ENCODE results near the gene PROZ. TPM values are rescaled to one million over a fixed set of nuclear protein-coding genes. Genes with fewer than 3 reads are reported as not detected.

The PROZ gene
- total and polyA plus RNA-seq, 2 donors (not counting 1 experiment from before 2014, with no cell fraction given): not detected

DNA sequence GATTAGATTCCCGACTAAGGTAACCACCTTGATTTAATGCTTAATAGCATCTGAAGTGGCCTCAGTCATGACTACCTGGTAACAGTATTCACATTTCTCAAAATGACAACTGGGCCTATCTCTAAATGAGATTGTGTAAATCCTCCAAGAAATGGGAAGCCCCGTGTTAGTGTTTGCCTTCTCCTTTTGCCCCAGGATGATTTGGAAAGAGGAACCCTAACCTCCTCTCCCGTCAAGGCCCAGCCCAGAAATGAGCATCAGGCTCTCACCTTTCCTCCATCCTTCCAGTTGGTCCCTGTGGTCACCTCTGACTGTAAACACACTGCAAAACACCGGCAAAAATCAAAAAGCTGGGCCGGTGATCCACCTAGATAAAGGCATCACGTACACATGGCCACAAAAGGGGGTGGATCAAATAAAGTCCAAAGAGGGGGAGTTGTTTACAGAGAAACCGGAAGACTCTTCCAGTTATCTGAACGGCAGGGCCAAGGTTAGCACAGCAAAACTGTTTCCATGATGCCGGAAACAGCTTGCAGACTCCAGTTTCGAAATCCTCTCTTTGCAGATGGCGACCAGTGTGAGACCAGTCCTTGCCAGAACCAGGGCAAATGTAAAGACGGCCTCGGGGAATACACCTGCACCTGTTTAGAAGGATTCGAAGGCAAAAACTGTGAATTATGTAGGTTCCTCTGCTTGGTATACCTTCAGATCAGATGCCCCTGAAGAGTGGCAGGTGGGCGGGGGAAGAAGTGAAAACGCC, 19.5 kb upstream of the PROZ start:
- H3K9me3 ChIP-seq (ENCODE audit: control insufficient read depth, insufficient read depth, low read depth, low read length): no peaks in the 10 kb centered on the region
- no peak overlapping the region for H3K4me3 ChIP-seq (replicated peaks in 1 of 4; ENCODE audit: control extremely low read depth in 1 of 4, insufficient read depth in 1 of 4, low read depth in 3 of 4, low read length in 4 of 4)
- H3K9ac ChIP-seq (ENCODE audit: insufficient read depth, low read length): no peak overlapping the region
- H3K27me3 ChIP-seq (ENCODE audit: control insufficient read depth, insufficient read depth, low read length): no peaks in the 10 kb centered on the region
- no peaks in the 10 kb centered on the region for H3K79me2 ChIP-seq (ENCODE audit: control insufficient read depth, insufficient read depth, low read length)
- H2AFZ ChIP-seq (ENCODE audit: low read length): no peak overlapping the region
- H3K4me1 ChIP-seq (ENCODE audit: control insufficient read depth, extremely low read depth, insufficient read depth, low read length): no peaks in the 10 kb centered on the region
- DNase-seq (ENCODE audit: low read depth in 2 of 2): no peak
- TF ChIP-seq EZH2 (IDR thresholded peaks at IDR 0.05; ENCODE audit: low read length, missing control alignments): no peak
- TF ChIP-seq, protein P1, sequence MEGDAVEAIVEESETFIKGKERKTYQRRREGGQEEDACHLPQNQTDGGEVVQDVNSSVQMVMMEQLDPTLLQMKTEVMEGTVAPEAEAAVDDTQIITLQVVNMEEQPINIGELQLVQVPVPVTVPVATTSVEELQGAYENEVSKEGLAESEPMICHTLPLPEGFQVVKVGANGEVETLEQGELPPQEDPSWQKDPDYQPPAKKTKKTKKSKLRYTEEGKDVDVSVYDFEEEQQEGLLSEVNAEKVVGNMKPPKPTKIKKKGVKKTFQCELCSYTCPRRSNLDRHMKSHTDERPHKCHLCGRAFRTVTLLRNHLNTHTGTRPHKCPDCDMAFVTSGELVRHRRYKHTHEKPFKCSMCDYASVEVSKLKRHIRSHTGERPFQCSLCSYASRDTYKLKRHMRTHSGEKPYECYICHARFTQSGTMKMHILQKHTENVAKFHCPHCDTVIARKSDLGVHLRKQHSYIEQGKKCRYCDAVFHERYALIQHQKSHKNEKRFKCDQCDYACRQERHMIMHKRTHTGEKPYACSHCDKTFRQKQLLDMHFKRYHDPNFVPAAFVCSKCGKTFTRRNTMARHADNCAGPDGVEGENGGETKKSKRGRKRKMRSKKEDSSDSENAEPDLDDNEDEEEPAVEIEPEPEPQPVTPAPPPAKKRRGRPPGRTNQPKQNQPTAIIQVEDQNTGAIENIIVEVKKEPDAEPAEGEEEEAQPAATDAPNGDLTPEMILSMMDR (conservative IDR thresholded peaks at IDR 0.05 in 1 of 2, IDR thresholded peaks at IDR 0.05 in 1 of 2; ENCODE audit: low read depth in 1 of 2, low read length in 2 of 2): no peak
- H3K36me3 ChIP-seq (ENCODE audit: control insufficient read depth, insufficient read depth, low read length): no peaks in the 10 kb centered on the region
- no peaks in the 10 kb centered on the region for H4K20me1 ChIP-seq (ENCODE audit: control insufficient read depth, extremely low read depth, insufficient read depth, low read length)
- no peak overlapping the region for H3K4me2 ChIP-seq (ENCODE audit: extremely low read depth, insufficient read depth, low read length)
- H3K27ac ChIP-seq (ENCODE audit: insufficient read depth, low read length): no peak overlapping the region

DNA sequence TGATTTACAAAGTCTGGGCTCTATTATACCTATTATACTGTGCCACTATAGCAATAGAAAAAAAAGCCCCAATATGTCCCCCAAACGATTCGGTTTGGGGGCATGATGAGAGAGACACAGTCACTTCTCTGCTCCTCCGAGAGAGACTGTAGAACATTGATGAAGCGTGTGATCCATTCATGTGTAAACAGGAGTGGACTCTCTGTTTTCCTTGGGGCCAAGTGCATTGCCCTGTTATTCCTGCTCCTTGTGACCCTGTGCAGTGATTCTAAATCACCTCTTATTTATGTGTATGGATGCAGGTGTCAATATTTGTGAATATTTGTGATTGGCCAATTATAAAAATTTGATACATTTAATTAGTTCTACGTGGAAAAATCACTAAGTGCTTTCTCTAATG, 18.9 kb upstream of the PROZ start:
- DNase-seq (ENCODE audit: low read depth in 2 of 2): no peak
- H3K4me3 ChIP-seq (replicated peaks in 1 of 4; ENCODE audit: control extremely low read depth in 1 of 4, insufficient read depth in 1 of 4, low read depth in 3 of 4, low read length in 4 of 4): no peak overlapping the region

DNA sequence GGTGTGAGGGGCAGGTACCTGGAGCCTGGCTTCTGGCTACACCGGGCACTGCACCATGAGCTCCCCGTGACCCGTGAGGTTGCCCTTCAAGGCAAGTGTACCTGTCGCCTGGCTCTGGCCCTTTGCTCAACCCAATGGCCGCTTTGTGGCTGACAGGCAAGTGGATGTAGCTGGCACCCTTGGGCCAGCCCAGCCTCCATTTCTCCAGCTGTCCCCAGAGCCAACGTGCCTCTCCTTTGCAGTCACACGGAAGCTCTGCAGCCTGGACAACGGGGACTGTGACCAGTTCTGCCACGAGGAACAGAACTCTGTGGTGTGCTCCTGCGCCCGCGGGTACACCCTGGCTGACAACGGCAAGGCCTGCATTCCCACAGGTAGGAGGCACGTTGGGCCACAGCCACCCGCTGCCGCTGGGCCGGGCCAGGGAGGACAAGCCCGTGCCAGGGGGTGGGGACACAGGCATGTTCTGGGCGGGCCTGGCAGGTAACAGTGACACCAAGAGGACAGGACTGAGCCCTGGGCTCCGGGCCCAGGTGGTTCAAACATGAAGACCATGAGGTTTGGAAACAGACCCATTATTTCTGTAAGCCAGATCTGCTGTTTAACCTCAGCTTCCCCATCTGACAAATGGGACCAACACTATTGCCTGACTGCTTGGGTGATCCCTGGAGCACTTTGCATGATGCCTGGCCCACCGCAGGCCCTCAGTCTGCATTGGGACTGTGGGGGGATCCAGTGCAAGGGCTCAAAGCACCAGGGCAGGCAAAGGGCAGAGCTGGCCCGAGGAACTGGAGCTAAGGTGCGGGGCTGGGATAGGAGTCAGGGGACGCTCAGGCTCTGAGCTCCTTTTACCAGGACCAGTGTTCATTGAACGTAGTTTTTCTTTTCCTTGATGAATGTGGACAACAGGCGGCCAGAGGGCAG, 17.5 kb upstream of the PROZ start:
- no peak for DNase-seq (ENCODE audit: low read depth in 2 of 2)
- no peaks in the 10 kb centered on the region for H3K36me3 ChIP-seq (ENCODE audit: control insufficient read depth, insufficient read depth, low read length)
- H3K27me3 ChIP-seq (ENCODE audit: control insufficient read depth, insufficient read depth, low read length): no peaks in the 10 kb centered on the region
- H3K27ac ChIP-seq (ENCODE audit: insufficient read depth, low read length): no peak overlapping the region
- no peaks in the 10 kb centered on the region for H3K79me2 ChIP-seq (ENCODE audit: control insufficient read depth, insufficient read depth, low read length)
- H3K9ac ChIP-seq (ENCODE audit: insufficient read depth, low read length): no peak overlapping the region
- H3K4me3 ChIP-seq (replicated peaks in 1 of 4; ENCODE audit: control extremely low read depth in 1 of 4, insufficient read depth in 1 of 4, low read depth in 3 of 4, low read length in 4 of 4): no peak overlapping the region
- TF ChIP-seq, protein P1 (conservative IDR thresholded peaks at IDR 0.05 in 1 of 2, IDR thresholded peaks at IDR 0.05 in 1 of 2; ENCODE audit: low read depth in 1 of 2, low read length in 2 of 2): no peak
- no peak for TF ChIP-seq EZH2 (IDR thresholded peaks at IDR 0.05; ENCODE audit: low read length, missing control alignments)
- H3K4me2 ChIP-seq (ENCODE audit: extremely low read depth, insufficient read depth, low read length): no peak overlapping the region
- H4K20me1 ChIP-seq (ENCODE audit: control insufficient read depth, extremely low read depth, insufficient read depth, low read length): no peaks in the 10 kb centered on the region
- H3K4me1 ChIP-seq (ENCODE audit: control insufficient read depth, extremely low read depth, insufficient read depth, low read length): no peaks in the 10 kb centered on the region
- no peaks in the 10 kb centered on the region for H3K9me3 ChIP-seq (ENCODE audit: control insufficient read depth, insufficient read depth, low read depth, low read length)
- no peak overlapping the region for H2AFZ ChIP-seq (ENCODE audit: low read length)

More for the DNA sequence above, 18.9 kb upstream of the PROZ start:
- no peak overlapping the region for H3K4me2 ChIP-seq (ENCODE audit: extremely low read depth, insufficient read depth, low read length)
- H3K36me3 ChIP-seq (ENCODE audit: control insufficient read depth, insufficient read depth, low read length): no peaks in the 10 kb centered on the region
- no peaks in the 10 kb centered on the region for H4K20me1 ChIP-seq (ENCODE audit: control insufficient read depth, extremely low read depth, insufficient read depth, low read length)
- H3K79me2 ChIP-seq (ENCODE audit: control insufficient read depth, insufficient read depth, low read length): no peaks in the 10 kb centered on the region
- no peak overlapping the region for H2AFZ ChIP-seq (ENCODE audit: low read length)
- H3K27me3 ChIP-seq (ENCODE audit: control insufficient read depth, insufficient read depth, low read length): no peaks in the 10 kb centered on the region
- H3K27ac ChIP-seq (ENCODE audit: insufficient read depth, low read length): no peak overlapping the region
- H3K9me3 ChIP-seq (ENCODE audit: control insufficient read depth, insufficient read depth, low read depth, low read length): no peaks in the 10 kb centered on the region
- no peak overlapping the region for H3K9ac ChIP-seq (ENCODE audit: insufficient read depth, low read length)
- no peaks in the 10 kb centered on the region for H3K4me1 ChIP-seq (ENCODE audit: control insufficient read depth, extremely low read depth, insufficient read depth, low read length)
- TF ChIP-seq, protein P1 (conservative IDR thresholded peaks at IDR 0.05 in 1 of 2, IDR thresholded peaks at IDR 0.05 in 1 of 2; ENCODE audit: low read depth in 1 of 2, low read length in 2 of 2): no peak
